ENCODE measurements around the gene EN2.

EN2 gene

DNA sequence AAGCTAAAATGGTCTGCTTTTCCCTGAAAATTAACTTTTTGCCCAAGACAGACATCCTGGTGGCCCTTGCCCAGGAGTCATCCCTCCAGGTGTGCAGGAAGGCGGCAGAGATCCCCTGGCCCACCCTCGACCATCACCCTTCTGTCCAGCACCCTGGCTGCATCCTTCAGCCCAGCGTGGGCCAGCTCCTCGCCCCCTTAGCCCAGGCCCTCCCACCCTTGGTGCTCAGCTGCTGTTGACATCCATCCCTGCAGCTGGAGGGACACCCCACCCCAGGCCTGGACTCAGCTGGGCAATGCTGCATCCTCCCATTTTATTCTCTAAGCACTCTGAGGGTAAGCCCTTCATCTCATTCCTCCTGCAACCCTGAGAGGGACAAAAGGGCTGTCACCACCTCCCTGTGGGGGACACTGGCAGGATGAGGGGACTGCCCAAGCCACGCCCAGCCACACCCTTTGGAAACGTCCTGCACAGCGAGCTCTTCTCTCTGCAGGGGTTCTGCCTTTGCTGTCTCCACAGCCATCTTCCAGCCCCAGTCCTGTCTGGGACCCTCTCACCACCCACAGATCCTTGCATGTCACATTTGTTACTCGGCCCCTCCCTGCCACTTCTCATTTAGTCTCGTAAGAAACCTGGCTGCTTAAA is 30.7 kb downstream of the EN2 start:
- no peak for DNase-seq

GRCh38 chr7:155489158-155489840 is 31.4 kb downstream of the EN2 start:
- no peak for DNase-seq

DNA sequence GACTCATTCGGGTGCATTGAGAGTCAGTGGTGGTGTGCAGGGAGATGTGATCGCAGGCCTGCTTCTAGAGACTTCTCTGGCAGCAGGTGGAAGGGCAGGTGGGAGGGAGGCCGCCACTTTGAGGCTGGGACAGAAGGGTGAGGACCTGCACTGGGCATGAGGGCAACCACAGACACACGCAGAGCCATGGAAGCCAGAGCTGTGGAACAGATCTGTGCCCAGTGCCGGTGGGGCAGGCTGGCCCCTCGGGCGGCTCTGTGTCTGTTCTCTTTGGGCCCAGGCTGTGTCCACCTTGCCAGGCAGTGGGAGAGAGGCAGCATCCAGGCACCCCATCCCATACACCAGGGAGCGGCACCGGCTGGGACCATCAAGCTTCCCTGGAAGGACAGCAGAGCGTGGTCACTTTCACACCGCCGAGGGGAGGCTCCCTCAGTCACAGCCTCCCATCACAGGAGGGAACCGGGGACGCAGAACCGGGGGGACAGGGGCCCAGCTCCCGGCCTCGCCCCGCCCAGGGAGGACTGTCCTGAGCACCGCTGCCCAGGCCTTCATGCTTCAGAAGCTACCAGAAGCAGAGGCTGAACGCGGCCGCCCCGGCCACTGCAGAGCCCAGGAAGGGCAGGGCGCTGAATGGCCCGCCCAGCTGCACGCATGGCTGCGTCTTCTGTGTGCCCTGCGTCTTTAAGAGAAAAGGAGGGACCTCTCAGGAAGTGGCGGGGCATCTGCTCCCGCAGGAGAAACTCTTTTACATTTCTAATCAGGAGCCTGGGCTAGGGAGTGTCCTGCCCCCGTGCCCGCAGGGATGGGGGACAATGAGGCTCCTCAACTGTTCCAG is 32.1 kb downstream of the EN2 start:
- DNase-seq, result no peak

DNA sequence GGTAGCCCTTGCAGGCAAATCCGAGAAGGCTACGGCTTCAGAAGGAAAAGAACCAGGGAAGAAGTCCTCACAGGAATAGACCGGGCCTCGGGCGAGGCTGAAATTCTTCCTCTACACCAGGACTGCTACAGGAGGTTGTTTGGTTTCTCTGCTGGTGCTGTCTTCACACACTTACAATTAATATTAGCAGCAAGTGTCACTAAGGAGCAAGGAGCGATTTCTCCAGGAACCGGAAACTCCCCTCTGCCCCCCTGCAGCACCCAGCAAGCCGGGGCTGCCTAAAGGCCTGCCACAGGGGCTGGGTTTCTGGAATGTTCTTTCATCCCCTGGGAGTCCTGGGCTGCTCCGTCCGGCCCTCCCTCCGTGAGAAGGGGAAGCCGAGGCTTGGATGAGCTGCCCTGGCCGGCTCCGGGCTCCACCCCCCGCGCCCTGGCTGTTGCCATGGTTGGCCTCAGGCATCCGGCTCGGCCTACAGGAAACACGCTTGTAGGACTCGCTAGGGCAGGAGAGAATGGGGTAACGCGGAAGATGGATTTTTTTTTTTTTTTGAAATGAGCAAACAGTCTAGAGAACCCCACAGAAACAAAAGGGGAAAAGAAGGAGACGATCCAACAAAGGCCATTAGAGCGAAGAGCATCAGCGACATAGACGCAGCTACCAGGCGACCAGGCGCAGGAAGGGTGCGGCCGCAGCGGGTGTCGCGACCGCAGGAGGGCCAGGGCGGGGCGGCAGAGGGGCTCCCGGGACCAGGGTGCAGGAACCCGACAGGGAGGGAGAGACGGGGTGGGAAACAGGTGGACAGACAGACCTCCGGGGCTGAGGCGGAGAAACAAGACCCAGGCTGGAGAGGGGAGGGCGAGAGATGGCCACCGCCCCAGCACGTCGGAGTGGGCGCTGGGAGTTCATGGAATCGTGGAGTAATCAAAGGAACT is 33.0 kb downstream of the EN2 start:
- no peak for DNase-seq

- DNase-seq, result no peak
Measured at GRCh38 chr7:155491812-155492211, 33.9 kb downstream of the EN2 start.

GRCh38 chr7:155493744-155494538 is 36.0 kb downstream of the EN2 start:
- no peak for DNase-seq

GRCh38 chr7:155494551-155494950 is 36.6 kb downstream of the EN2 start:
- DNase-seq, result no peak

DNA sequence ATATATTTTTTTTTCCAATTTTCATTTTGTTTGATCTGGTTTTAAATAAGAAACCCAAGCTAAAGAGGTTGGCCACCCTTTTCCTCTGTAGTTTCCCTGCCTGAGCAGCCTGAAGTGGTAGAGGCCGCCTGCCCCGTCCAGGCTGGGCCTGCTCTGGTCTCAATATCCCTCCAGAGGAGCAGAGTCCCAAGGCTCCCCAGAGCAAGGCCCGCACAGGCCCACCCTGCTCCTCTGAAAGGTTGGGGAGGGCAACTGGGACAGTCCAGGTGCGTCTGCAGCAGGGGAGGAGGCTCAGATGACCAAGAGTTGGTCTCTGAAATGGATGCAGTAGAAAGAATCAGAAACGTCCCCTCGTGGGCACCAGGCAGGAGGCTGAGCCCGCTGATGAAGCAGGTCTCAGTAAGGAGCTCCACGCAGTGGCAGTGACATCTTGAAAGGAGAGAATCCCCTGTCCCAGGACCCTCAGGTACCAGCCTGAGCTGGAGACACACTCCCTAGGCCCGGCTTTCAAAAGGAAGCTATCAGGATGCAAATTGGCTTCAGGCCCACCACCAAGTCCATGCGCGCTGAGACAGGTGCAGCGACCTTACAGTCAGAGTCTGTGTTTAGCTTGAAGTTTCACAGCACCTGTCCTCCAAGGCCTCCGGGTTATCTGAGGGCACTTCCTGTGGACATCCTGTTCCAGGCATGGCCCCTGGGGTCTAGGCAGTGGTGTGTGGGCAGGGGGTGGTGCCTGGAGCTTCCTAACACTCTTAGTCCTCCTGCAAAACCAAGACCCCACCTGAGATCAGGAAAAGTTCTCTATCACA is 37.7 kb downstream of the EN2 start:
- DNase-seq, result no peak

DNA sequence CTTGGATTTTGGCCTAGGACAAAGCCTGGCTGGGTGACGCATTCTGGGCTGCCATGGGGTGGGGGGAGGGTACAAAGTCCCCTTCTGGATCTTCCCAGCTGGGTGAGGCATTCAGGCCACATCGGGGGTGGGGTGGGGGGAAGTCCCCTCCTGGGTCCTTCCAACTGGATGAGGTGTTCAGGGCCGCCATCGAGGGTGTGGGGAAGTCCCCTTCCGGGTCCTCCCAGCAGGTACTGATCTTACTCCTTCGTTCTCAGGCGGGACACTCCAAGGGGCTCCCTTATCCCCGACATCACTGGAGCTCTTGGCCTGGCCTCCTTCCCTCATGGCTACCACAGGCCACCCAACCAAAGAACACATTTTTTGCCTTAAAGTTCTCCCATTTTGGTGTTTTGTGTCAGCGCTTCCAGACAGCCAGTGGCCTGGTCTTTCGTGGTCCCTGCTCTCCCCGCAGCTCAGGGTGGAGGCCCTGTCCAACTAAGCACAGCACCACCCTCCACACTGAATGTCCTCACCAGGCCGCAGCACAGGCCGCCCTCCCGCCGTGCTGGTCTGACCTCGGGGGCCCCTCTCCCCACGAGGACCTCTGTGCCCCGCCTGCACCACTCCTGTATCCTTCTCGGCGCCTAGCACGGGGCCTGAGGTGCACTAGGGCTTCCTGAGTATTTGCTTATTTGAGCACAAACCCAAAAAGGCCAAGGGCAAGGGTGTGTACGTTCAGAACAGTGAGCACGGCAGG is 38.5 kb downstream of the EN2 start:
- DNase-seq, result no peak

DNA sequence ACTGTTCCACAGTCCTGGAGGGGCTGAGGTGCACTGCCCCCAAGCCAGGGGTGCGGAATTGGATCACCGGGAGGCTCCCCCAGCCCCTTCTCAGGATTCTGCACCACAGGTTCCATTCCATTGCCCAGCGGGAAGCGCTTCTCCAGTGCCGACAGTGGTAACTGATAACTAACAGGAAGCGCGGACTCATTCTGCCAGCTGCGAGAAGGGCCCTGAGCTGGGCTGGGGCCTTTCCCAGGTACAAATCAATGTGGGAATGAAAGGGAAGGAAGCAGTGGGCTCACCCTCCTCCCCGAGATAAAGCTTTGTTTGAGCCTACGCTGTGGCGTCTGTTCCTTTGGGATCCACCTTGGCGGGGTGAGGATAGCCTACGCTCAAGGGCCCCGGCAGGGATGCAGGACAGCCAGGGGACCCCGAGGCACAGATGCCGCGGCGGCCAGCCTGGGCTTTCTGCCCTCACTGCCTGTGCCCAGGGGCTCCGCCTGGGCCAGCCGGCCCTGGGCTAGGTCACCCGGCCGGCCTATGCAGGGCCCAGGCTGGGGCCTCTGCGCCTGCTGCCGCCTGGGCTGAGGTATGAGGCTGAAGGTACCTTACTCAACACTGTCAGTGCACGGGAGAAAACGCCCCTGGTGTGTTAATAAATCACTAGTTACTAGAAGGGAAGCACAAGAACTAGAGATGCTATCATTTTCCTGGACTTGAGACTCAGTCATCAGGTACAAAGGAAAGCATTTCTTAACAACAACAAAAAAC is 39.4 kb downstream of the EN2 start:
- DNase-seq, result no peak

- no peak for DNase-seq
Measured at GRCh38 chr7:155505422-155505793, 47.5 kb downstream of the EN2 start.

- no peak for DNase-seq
Measured at GRCh38 chr7:155506854-155507337, 49.0 kb downstream of the EN2 start.

- no peak for DNase-seq
Measured at GRCh38 chr7:155507576-155507975, 49.6 kb downstream of the EN2 start.

DNA sequence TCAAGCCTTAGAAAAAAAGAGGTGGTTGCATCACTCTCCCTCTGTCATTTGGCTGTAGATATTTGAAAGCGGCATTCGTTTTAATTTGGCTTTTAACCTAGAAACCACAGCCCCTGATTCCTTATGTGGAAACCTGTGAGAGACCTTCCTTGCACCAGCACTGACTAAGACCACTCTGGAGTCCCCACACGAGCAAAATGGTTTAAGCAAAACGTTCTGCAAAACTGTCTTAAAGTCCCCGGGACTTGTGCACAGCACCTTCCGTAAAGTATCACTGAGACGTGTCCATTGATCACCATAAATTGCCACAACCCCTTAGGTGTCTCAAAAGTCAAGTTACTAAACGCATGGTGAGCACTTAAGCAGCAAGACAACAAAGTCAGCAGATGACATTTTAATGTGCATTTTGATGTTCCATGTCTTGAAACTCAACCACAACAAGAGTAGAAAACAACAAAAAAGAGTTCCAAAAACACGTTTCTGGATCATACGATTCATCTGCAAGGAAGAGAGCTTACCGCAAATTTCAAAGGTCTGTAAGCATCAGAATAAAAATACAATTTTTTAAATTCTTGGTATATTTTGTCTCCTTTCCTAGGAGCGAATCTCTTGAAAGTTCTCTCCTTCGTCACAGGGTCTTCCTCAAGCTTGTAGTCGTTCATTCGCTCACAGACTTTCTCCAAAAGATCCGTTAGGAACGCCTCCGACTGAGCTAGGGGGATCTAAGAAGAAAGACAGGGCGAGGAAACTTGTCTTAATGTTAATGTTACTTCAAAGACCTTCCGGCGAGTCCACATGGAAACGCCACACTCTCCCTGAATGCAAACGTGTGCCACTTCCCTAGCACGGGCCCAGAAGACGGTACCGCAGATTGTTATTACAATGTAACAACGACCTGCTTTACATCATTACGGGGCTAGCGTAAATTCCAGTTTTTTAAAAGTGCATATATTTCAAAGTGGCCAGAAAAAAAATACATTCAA is 50.7 kb downstream of the EN2 start:
- DNase-seq, result no peak

- no peak for DNase-seq
Measured at GRCh38 chr7:155509359-155509724, 51.4 kb downstream of the EN2 start.

- no peak for DNase-seq
Measured at GRCh38 chr7:155509725-155510551, 52.0 kb downstream of the EN2 start.

- DNase-seq, result no peak
Measured at GRCh38 chr7:155510975-155511701, 53.2 kb downstream of the EN2 start.

All from 8988T (cell line).